Progenitor cell of endocrine pancreas (in vitro differentiated cells): ENCODE measurements around the gene ARHGEF33. TPM values are rescaled to one million over a fixed set of nuclear protein-coding genes. Genes with fewer than 3 reads are reported as not detected.

Experiments
- DNase-seq: peaks from one replicate; pipeline ENCODE4 v3.0.0; 2021; ENCODE audit warnings: low spot score; ENCODE audit not compliant: unreplicated experiment
- H3K27ac Mint-ChIP-seq: 2 replicates; pipeline ENCODE4 v1.8.0; 2021; ENCODE audit warnings: mild to moderate bottlenecking, moderate library complexity, mixed read lengths
- H3K27me3 Mint-ChIP-seq: 2 replicates; pipeline ENCODE4 v1.8.0; 2021; ENCODE audit warnings: mixed read lengths
- H3K36me3 Mint-ChIP-seq: 2 replicates; pipeline ENCODE4 v1.8.0; 2022; ENCODE audit warnings: mixed read lengths; ENCODE audit not compliant: insufficient read depth
- H3K4me1 Mint-ChIP-seq: 2 replicates; pipeline ENCODE4 v1.8.0; 2021; ENCODE audit warnings: low read depth, mixed read lengths
- H3K4me3 Mint-ChIP-seq: 2 replicates; pipeline ENCODE4 v1.8.0; 2021; ENCODE audit warnings: low read depth, mild to moderate bottlenecking, moderate library complexity, mixed read lengths
- H3K9me3 Mint-ChIP-seq: 2 replicates; pipeline ENCODE4 v1.8.0; 2021; ENCODE audit warnings: low read depth, mixed read lengths
- total RNA-seq: library from RNA; stranded (reverse); gene quantifications from 2 replicates; pipeline ENCODE4 v1.2.1, GENCODE V29; 2021
- TF ChIP-seq, protein P1 (sequence below): fragments of 200-600 bp; sonication (generic); IDR thresholded peaks from one replicate; pipeline ENCODE4 v1.5.0; 2021; ENCODE audit warnings: antibody characterized with exemption, mild to moderate bottlenecking; ENCODE audit not compliant: unreplicated experiment

ARHGEF33 gene
- total RNA-seq, 1 donor from 2014 or later, result 1.4 TPM

DNA sequence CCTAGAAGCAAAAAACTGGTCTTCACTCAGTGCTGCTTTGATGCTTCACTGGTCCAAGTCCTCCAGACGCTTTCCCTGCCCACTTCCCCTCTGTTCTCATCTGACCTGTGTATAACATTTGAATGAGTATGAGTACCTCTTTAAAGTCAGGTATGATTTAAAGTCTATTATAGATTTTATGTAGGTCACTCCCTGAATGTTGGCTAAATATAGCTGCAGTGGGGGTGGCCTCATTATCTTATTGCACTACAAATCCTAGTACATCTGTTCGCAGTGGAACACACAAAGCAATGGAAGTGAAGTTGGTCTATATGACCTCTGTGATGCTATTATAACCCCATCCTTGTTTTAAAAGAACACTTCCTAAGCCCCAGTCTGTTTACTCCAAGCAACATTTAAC lies 33.2 kb downstream of the ARHGEF33 start:
- Mint-ChIP-seq H3K27me3 (peaks cover 8% of the 10 kb centered on the region), H3K27ac (no peak overlapping the region), H3K36me3 (no peaks in the 10 kb centered on the region), H3K9me3 (no peaks in the 10 kb centered on the region), H3K4me1 (no peaks in the 10 kb centered on the region), H3K4me3 (no peak overlapping the region)
- TF ChIP-seq, protein P1, sequence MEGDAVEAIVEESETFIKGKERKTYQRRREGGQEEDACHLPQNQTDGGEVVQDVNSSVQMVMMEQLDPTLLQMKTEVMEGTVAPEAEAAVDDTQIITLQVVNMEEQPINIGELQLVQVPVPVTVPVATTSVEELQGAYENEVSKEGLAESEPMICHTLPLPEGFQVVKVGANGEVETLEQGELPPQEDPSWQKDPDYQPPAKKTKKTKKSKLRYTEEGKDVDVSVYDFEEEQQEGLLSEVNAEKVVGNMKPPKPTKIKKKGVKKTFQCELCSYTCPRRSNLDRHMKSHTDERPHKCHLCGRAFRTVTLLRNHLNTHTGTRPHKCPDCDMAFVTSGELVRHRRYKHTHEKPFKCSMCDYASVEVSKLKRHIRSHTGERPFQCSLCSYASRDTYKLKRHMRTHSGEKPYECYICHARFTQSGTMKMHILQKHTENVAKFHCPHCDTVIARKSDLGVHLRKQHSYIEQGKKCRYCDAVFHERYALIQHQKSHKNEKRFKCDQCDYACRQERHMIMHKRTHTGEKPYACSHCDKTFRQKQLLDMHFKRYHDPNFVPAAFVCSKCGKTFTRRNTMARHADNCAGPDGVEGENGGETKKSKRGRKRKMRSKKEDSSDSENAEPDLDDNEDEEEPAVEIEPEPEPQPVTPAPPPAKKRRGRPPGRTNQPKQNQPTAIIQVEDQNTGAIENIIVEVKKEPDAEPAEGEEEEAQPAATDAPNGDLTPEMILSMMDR, result no peak
- no peak for DNase-seq

DNA sequence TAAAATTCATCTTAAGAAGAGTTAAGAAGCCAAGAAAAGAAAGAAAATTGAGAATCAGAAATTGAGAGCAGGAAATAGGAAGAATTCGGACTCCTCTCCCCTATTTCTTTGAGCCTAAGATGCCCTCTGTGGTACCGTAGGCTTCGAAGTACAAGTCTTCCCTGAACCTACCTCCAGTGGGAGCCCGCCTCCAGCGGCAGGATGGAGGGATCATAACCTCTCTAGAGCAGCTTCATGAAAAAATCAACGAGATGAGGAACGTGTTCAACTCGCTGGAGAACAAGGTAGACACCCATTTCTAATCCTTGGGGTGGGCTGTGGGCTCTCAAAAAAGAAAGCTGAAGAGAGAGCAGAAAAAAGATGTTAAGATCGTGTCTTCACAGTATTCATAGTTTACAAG lies 36.3 kb downstream of the ARHGEF33 start:
- H3K27me3 Mint-ChIP-seq, result peaks cover 8% of the 10 kb centered on the region
- TF ChIP-seq, protein P1, result peak; percentile 18
- H3K9me3 Mint-ChIP-seq, result no peaks in the 10 kb centered on the region
- DNase-seq, result no peak
- no peak overlapping the region for H3K4me3 Mint-ChIP-seq
- H3K36me3 Mint-ChIP-seq, result no peaks in the 10 kb centered on the region
- no peaks in the 10 kb centered on the region for H3K4me1 Mint-ChIP-seq
- H3K27ac Mint-ChIP-seq, result no peak overlapping the region

DNA sequence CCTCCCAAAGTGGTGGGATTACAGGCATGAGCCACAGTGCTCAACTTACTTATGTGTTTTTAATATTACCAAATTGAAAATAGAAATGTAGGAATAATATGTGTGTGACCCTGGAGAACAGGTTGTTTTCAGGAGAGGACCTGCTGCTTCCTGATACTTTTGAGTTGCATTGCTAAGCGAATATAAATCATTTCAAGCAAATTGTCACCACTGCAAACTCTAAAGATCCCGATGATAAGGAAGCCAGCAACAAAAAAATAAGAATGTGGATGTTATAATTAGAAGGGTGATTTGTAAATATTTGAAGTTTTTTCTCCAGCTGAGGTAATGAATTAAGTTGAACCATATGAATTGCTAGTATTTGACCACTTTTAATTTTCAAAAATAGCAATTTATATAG lies 40.9 kb downstream of the ARHGEF33 start:
- Mint-ChIP-seq H3K27ac (no peak overlapping the region), H3K9me3 (no peaks in the 10 kb centered on the region), H3K36me3 (no peaks in the 10 kb centered on the region), H3K27me3 (peaks cover 8% of the 10 kb centered on the region), H3K4me3 (no peak overlapping the region), H3K4me1 (no peaks in the 10 kb centered on the region)
- TF ChIP-seq, protein P1, result no peak
- no peak for DNase-seq

GRCh38 chr2:38932586-38932985 lies 42.9 kb downstream of the ARHGEF33 start:
- TF ChIP-seq, protein P1, result no peak
- Mint-ChIP-seq H3K9me3 (no peaks in the 10 kb centered on the region), H3K27ac (no peak overlapping the region)

DNA sequence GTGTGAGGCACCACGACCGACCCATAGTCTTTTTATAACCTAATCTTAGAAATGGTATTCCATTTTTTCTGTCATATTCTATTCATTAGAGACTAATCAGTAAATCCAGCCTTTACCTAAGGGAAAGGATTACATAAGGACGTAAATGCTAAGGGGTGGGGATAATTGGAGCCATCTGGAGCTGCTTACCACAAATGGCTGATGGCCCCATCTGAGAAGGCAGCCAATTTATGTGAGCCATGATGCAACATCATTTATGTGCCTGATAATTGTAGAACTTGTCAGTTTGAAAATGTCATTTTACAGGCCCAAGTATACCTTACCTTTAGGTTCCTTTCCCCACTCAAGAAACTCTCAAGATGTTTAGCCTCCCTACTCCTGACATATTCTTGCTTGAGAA lies 44.0 kb downstream of the ARHGEF33 start:
- Mint-ChIP-seq H3K4me3 (no peak overlapping the region), H3K4me1 (no peaks in the 10 kb centered on the region), H3K9me3 (no peaks in the 10 kb centered on the region), H3K27me3 (no peaks in the 10 kb centered on the region), H3K36me3 (no peaks in the 10 kb centered on the region), H3K27ac (no peak overlapping the region)
- DNase-seq, result no peak
- TF ChIP-seq, protein P1, result no peak

More at GRCh38 chr2:38932586-38932985, 42.9 kb downstream of the ARHGEF33 start:
- Mint-ChIP-seq H3K27me3 (no peaks in the 10 kb centered on the region), H3K4me1 (no peaks in the 10 kb centered on the region), H3K36me3 (no peaks in the 10 kb centered on the region), H3K4me3 (no peak overlapping the region)
- DNase-seq, result no peak
